ENCODE results near the gene CTAGE9. TPM values are rescaled to one million over a fixed set of nuclear protein-coding genes. Genes with fewer than 3 reads are reported as not detected.
"Not testable (repeated sequence)": the region's sequence is repeated elsewhere in the genome, so short reads cannot be mapped to it uniquely, and the experiment has no call there.

Gene CTAGE9
- total and polyA plus RNA-seq, 2 of the 8 experiments (the other 6 are each of a cell fraction or from before 2014, with no cell fraction given) = not detected

DNA sequence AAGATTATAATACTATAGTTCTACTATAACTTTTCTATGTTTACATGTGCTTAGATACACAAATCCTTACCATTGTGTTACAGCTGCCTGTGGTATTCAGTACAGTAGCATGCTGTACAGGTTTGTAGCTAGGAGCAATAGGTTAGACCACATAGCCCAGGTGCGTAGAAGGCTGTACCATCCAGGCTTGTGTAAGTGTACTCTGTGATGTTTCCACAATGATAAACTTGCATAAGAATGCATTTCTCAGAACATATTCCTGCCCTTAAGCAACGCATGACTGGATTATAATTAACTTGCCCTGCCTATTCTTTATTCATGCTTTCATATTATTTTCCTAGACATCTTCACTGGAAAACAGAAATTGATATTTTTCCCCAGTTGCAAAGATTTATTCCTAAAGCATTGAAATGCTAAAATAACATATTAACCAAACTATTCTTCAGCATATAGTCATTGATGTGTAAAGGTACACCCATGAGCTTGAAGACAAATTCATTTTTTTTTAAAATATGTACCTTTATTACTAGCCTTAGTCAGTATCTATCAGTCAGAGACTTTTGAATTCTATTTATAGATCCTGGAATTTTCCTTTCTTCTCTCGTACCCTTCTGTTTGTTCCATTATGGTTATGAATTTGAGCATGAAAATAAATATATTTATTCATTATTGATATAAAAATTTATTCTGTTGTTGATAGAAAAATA, 7.2 kb upstream of the CTAGE9 start (continued):
- TF ChIP-seq POLR2A (IDR thresholded peaks at IDR 0.05; ENCODE audit: control extremely low read depth in 1 of 2, low read depth in 2 of 2, low read length in 2 of 2) (no peak), GABPA (IDR thresholded peaks at IDR 0.05; ENCODE audit: borderline replicate concordance, insufficient read depth, low read length) (no peak), CBX8 (IDR thresholded peaks at IDR 0.05; ENCODE audit: borderline replicate concordance, low read depth, low read length) (no peak)

DNA sequence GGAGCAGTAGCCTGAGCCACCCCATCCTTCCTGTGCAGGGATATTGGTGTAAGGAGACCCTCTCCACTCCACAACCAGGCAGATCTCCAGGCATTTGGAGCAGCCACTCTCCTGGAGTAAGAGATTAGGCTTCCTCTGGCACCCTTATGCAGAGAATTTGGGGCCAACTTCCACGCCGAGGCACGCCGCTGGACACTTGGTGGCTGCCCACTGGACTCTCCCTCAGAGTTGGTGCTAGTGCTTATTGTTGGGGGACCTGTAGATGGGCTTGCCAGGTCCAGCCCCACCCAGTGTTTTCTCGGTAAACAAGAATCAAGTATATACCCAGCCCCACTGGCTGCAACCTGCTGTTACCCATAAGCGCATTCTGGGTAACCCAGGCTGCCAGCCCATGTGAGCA, 4.8 kb upstream of the CTAGE9 start:
- H3K23me2 ChIP-seq (ENCODE audit: low read depth, low read length); H4K5ac ChIP-seq (ENCODE audit: insufficient read length, low read depth, low read length); H3K56ac ChIP-seq (replicated peaks; ENCODE audit: insufficient read length, low read depth, low read length); H3K18ac ChIP-seq (ENCODE audit: extremely low read depth, low read length); H2AFZ ChIP-seq (ENCODE audit: low read length); H3K4me1 ChIP-seq (replicated peaks in 1 of 4; ENCODE audit: control insufficient read depth in 3 of 4, insufficient read depth in 4 of 4, low read length in 3 of 4); H2BK12ac ChIP-seq (ENCODE audit: low read depth, low read length); POLR2A ChIA-PET (ENCODE audit: partially characterized antibody); H4K8ac ChIP-seq (ENCODE audit: extremely low read depth, insufficient read depth, low read length); H4K91ac ChIP-seq (replicated peaks; ENCODE audit: insufficient read length, low read length); H3K9ac ChIP-seq (replicated peaks in 1 of 4; ENCODE audit: extremely low read depth in 1 of 4, low read depth in 3 of 4, low read length in 3 of 4); H3K79me1 ChIP-seq (ENCODE audit: low read depth, low read length); H3K4me2 ChIP-seq (ENCODE audit: insufficient read depth in 1 of 2, low read depth in 2 of 2, low read length in 2 of 2); H3K14ac ChIP-seq (ENCODE audit: insufficient read length); H2BK5ac ChIP-seq (ENCODE audit: low read depth, low read length); FAIRE-seq; H3K27ac ChIP-seq (ENCODE audit: low read depth, low read length); H3K79me2 ChIP-seq (ENCODE audit: control insufficient read depth in 1 of 2, insufficient read depth in 2 of 2, low read length in 2 of 2); H3K4me3 ChIP-seq (ENCODE audit: extremely low read depth in 1 of 4, insufficient read depth in 2 of 4, low read depth in 3 of 4, low read length in 4 of 4); H3K9me3 ChIP-seq (ENCODE audit: insufficient read depth in 2 of 2, low read depth in 1 of 2, low read length in 1 of 2); H3K4ac ChIP-seq (replicated peaks; ENCODE audit: insufficient read length, low read depth, low read length); H2BK120ac ChIP-seq (replicated peaks; ENCODE audit: low read depth, low read length); H3K27me3 ChIP-seq (replicated peaks in 1 of 4; ENCODE audit: control insufficient read depth in 3 of 4, extremely low read depth in 1 of 4, insufficient read depth in 3 of 4, low read length in 3 of 4); H2BK15ac ChIP-seq (ENCODE audit: low read length); DNase-seq (ENCODE audit: low read depth in 1 of 2, low spot score in 2 of 2); H3K36me3 ChIP-seq (ENCODE audit: control insufficient read depth in 2 of 4, insufficient read depth in 4 of 4, low read length in 3 of 4); H4K20me1 ChIP-seq (replicated peaks in 1 of 2; ENCODE audit: control insufficient read depth in 1 of 2, insufficient read depth in 2 of 2, low read length in 2 of 2); H2BK20ac ChIP-seq (ENCODE audit: low read length); H3K23ac ChIP-seq (ENCODE audit: insufficient read length); H2AK5ac ChIP-seq (ENCODE audit: low read depth, low read length); CTCF ChIA-PET (ENCODE audit: partially characterized antibody): not testable (repeated sequence)
- WGBS, 2 experiments (ENCODE audit: extremely low coverage in 1 of 2, insufficient coverage in 1 of 2, insufficient read length in 1 of 2, insufficient replicate concordance in 2 of 2, low coverage in 1 of 2, low lambda C conversion rate in 2 of 2, missing lambda C conversion rate in 1 of 2) = 97% methylated on average over 5 of the region's 6 CpGs; no CpG with 5 or more reads in 1 of the 2 experiments
